H9 (cell line): ENCODE data around the gene SLC1A7. TPM values are rescaled to one million over a fixed set of nuclear protein-coding genes. Genes with fewer than 3 reads are reported as not detected.

ENCODE experiments used
- DNase-seq: peaks from one replicate; pipeline ENCODE4 v3.0.0-alpha.2; 2017
- H2AFZ ChIP-seq: one replicate; pipeline ENCODE4 v1.6.1; 2013; ENCODE audit warnings: mild to moderate bottlenecking, low read length, control low read depth, moderate library complexity
- H2AK5ac ChIP-seq: 2 replicates; pipeline ENCODE4 v1.6.1; 2013; ENCODE audit warnings: low read length, control low read depth, mixed read lengths; ENCODE audit not compliant: insufficient read length
- H2BK120ac ChIP-seq: one replicate; pipeline ENCODE4 v1.6.1; 2013; ENCODE audit warnings: low read depth, mild to moderate bottlenecking, low read length, control low read depth, inconsistent platforms; ENCODE audit not compliant: poor library complexity, severe bottlenecking
- H2BK12ac ChIP-seq: 2 replicates; pipeline ENCODE4 v1.6.1; 2013; ENCODE audit warnings: low read length, control low read depth, mixed read lengths, low read depth; ENCODE audit not compliant: insufficient read length
- H2BK15ac ChIP-seq: 2 replicates; pipeline ENCODE4 v1.6.1; 2013; ENCODE audit warnings: low read depth, low read length, control low read depth
- H2BK20ac ChIP-seq: one replicate; pipeline ENCODE4 v1.6.1; 2013; ENCODE audit warnings: low read depth, mild to moderate bottlenecking, low read length, control low read depth, inconsistent platforms; ENCODE audit not compliant: poor library complexity, severe bottlenecking
- H2BK5ac ChIP-seq: 2 replicates; pipeline ENCODE4 v1.6.1; 2013; ENCODE audit warnings: low read length, control low read depth, mixed read lengths; ENCODE audit not compliant: insufficient read length
- H3K14ac ChIP-seq: 2 replicates; pipeline ENCODE4 v1.6.1; 2013; ENCODE audit warnings: low read length, control low read depth; ENCODE audit not compliant: insufficient read depth
- H3K18ac ChIP-seq: 2 replicates; pipeline ENCODE4 v1.6.1; 2013; ENCODE audit warnings: low read depth, mild to moderate bottlenecking, mixed read lengths, low read length, control low read depth; ENCODE audit not compliant: insufficient read length
- H3K23ac ChIP-seq: 2 replicates; pipeline ENCODE4 v1.6.1; 2013; ENCODE audit warnings: low read length, control low read depth, mixed read lengths, low read depth; ENCODE audit not compliant: insufficient read length
- H3K23me2 ChIP-seq: 2 replicates; pipeline ENCODE4 v1.6.1; 2013; ENCODE audit warnings: low read depth, mild to moderate bottlenecking, mixed read lengths, low read length, control low read depth; ENCODE audit not compliant: insufficient read length, poor library complexity, severe bottlenecking
- H3K27ac ChIP-seq: 2 replicates; pipeline ENCODE4 v1.5.1; 2013; ENCODE audit warnings: low read length, control low read depth, mixed read lengths, low read depth; ENCODE audit not compliant: insufficient read length
- H3K27me3 ChIP-seq: 2 replicates; pipeline ENCODE4 v1.6.1; 2013; ENCODE audit warnings: low read length, control low read depth, inconsistent platforms; ENCODE audit not compliant: insufficient read depth
- H3K4ac ChIP-seq: 2 replicates; pipeline ENCODE4 v1.6.1; 2013; ENCODE audit warnings: low read depth, mild to moderate bottlenecking, control low read depth, inconsistent platforms, low read length, moderate library complexity
- H3K4me1 ChIP-seq: 2 replicates; pipeline ENCODE4 v1.6.1; 2013; ENCODE audit warnings: low read length, control low read depth, inconsistent platforms; ENCODE audit not compliant: insufficient read depth
- H3K4me2 ChIP-seq: 2 replicates; pipeline ENCODE4 v1.6.1; 2013; ENCODE audit warnings: low read length, control low read depth, mixed read lengths; ENCODE audit not compliant: insufficient read length, insufficient read depth
- H3K56ac ChIP-seq: 2 replicates; pipeline ENCODE4 v1.6.1; 2013; ENCODE audit warnings: low read depth, mild to moderate bottlenecking, mixed read lengths, low read length, control low read depth; ENCODE audit not compliant: insufficient read length
- H3K79me1 ChIP-seq: 2 replicates; pipeline ENCODE4 v1.6.1; 2013; ENCODE audit warnings: low read depth, mild to moderate bottlenecking, moderate library complexity, low read length, control low read depth, inconsistent platforms; ENCODE audit not compliant: insufficient read depth, poor library complexity, severe bottlenecking
- H3K79me2 ChIP-seq: 2 replicates; pipeline ENCODE4 v1.6.1; 2013; ENCODE audit warnings: low read length, control low read depth, inconsistent platforms; ENCODE audit not compliant: insufficient read depth
- H3K9ac ChIP-seq: 2 replicates; pipeline ENCODE4 v1.6.1; 2013; ENCODE audit warnings: low read length, control low read depth, mixed read lengths; ENCODE audit not compliant: insufficient read length; ENCODE audit errors: extremely low read depth
- H3K9me3 ChIP-seq: one replicate; pipeline ENCODE4 v1.6.1; 2013; ENCODE audit warnings: low read depth, low read length, inconsistent platforms; ENCODE audit not compliant: control insufficient read depth
- H3T11ph ChIP-seq: one replicate; pipeline ENCODE4 v1.6.1; 2013; ENCODE audit warnings: mild to moderate bottlenecking, low read length, control low read depth, inconsistent platforms
- H4K20me1 ChIP-seq: one replicate; pipeline ENCODE4 v1.6.1; 2013; ENCODE audit not compliant: control insufficient read depth, insufficient read length, insufficient read depth
- H4K5ac ChIP-seq: 2 replicates; pipeline ENCODE4 v1.6.1; 2013; ENCODE audit warnings: low read depth, mild to moderate bottlenecking, mixed read lengths, low read length, control low read depth; ENCODE audit not compliant: insufficient read length
- H4K8ac ChIP-seq: replicated peaks from 2 replicates; pipeline ENCODE4 v1.6.1; 2013; ENCODE audit warnings: low read length, control low read depth, mixed read lengths, low read depth; ENCODE audit not compliant: insufficient read length
- H4K91ac ChIP-seq: 2 replicates; pipeline ENCODE4 v1.6.1; 2013; ENCODE audit warnings: low read depth, mild to moderate bottlenecking, moderate library complexity, mixed read lengths, low read length, control low read depth; ENCODE audit not compliant: insufficient read length
- H3K27ac Mint-ChIP-seq, 3 experiments: 2 replicates in 2 of 3; 3 replicates in 1 of 3; pipeline ENCODE4 v1.8.0; 2020 to 2021; ENCODE audit warnings: mixed read lengths in 3 of 3, mild to moderate bottlenecking in 1 of 3, moderate library complexity in 1 of 3
- H3K27me3 Mint-ChIP-seq: 2 replicates; pipeline ENCODE4 v1.8.0; 2021; ENCODE audit warnings: low read depth, mild to moderate bottlenecking, moderate library complexity, mixed read lengths
- H3K36me3 Mint-ChIP-seq, 3 experiments: 2 replicates in 2 of 3; 3 replicates in 1 of 3; pipeline ENCODE4 v1.8.0; 2020 to 2021; ENCODE audit warnings: low read depth in 3 of 3, mixed read lengths in 3 of 3; ENCODE audit not compliant: insufficient read depth in 1 of 3
- H3K4me1 Mint-ChIP-seq, 2 experiments: 2 replicates each; pipeline ENCODE4 v1.8.0; 2020; ENCODE audit warnings: mixed read lengths in 2 of 2
- H3K4me3 Mint-ChIP-seq, 2 experiments: 2 replicates in 1 of 2; 3 replicates in 1 of 2; pipeline ENCODE4 v1.8.0; 2020 to 2021; ENCODE audit warnings: mild to moderate bottlenecking in 2 of 2, mixed read lengths in 2 of 2, moderate library complexity in 1 of 2
- H3K9me3 Mint-ChIP-seq, 2 experiments: 2 replicates in 1 of 2; 3 replicates in 1 of 2; pipeline ENCODE4 v1.8.0; 2020; ENCODE audit warnings: mild to moderate bottlenecking in 2 of 2, mixed read lengths in 2 of 2, moderate library complexity in 1 of 2
- CTCF ChIP-seq: fragments of 200-600 bp; sonication (generic); conservative IDR thresholded peaks from 3 replicates; pipeline ENCODE4 v1.8.0; 2021; ENCODE audit warnings: antibody characterized with exemption, mild to moderate bottlenecking
- WGBS: extraction: QIAGEN DNeasy Blood & Tissue Kit; methylation state at CpG from one replicate; pipeline ENCODE4 v1.1.7; 2013; ENCODE audit warnings: missing lambda C conversion rate, low lambda C conversion rate, mixed read lengths; ENCODE audit not compliant: insufficient read length; ENCODE audit errors: extremely low coverage; 5-methylcytosine and 5-hydroxymethylcytosine counted together
- total RNA-seq: library from RNA; stranded (reverse); gene quantifications from 2 replicates; pipeline ENCODE4 v1.2.1, GENCODE V29; 2021

SLC1A7 gene
- total RNA-seq, 1 experiment from 2014 or later = not detected

- H4K5ac ChIP-seq = no peak overlapping the region
- no CpG with 5 or more reads among the region's 3 CpGs for WGBS
- H3K4me1 ChIP-seq = peaks cover 6% of the 10 kb centered on the region; the same call in 1 of the 2 replicates
- no peaks in the 10 kb centered on the region; a peak in 1 of 7 replicates for H3K36me3 Mint-ChIP-seq
- H3K79me2 ChIP-seq = no peaks in the 10 kb centered on the region
- no peaks in the 10 kb centered on the region for H4K20me1 ChIP-seq
- no peak overlapping the region for H2BK5ac ChIP-seq
- TF ChIP-seq CTCF = no peak
- no peak overlapping the region for H4K8ac ChIP-seq
- peaks cover 6% of the 10 kb centered on the region for H3K27me3 Mint-ChIP-seq
- H3K4me2 ChIP-seq = no peak overlapping the region
- peaks cover 11 to 33% of the 10 kb centered on the region in 2 experiments for H3K4me1 Mint-ChIP-seq
- H3K79me1 ChIP-seq = no peaks in the 10 kb centered on the region
- no peak overlapping the region for H2BK12ac ChIP-seq
- H3K27me3 ChIP-seq = no peaks in the 10 kb centered on the region
- no peak overlapping the region for H2BK20ac ChIP-seq
- DNase-seq = no peak
- H3K9me3 Mint-ChIP-seq = no peaks in the 10 kb centered on the region
- no peak overlapping the region for H2BK120ac ChIP-seq
- H3K14ac ChIP-seq = no peak overlapping the region
- no peak overlapping the region for H3K23ac ChIP-seq
- H3K27ac ChIP-seq = no peak overlapping the region
- no peaks in the 10 kb centered on the region for H3K9me3 ChIP-seq
- H2AFZ ChIP-seq = no peak overlapping the region
- no peak overlapping the region for H3K9ac ChIP-seq
- H3K4ac ChIP-seq = no peak overlapping the region
- H3K23me2 ChIP-seq = peaks cover 3% of the 10 kb centered on the region
- H3T11ph ChIP-seq = no peak overlapping the region
- no peak overlapping the region for H3K18ac ChIP-seq
- no peak overlapping the region for H2BK15ac ChIP-seq
- no peak overlapping the region for H3K4me3 Mint-ChIP-seq
- no peak overlapping the region for H3K27ac Mint-ChIP-seq
- H2AK5ac ChIP-seq = no peak overlapping the region
- no peak overlapping the region for H4K91ac ChIP-seq
- no peak overlapping the region for H3K56ac ChIP-seq
These were observed 62.4 kb downstream of the SLC1A7 start for GRCh38 chr1:53080041-53080440.
